ENCODE results near the gene ATP6V1B1.

ATP6V1B1 gene

GRCh38 chr2:70902067-70902442 is 33.6 kb upstream of the ATP6V1B1 start:
- DNase-seq: no peak

GRCh38 chr2:70902579-70902978 is 33.1 kb upstream of the ATP6V1B1 start:
- DNase-seq: no peak

GRCh38 chr2:70903171-70903570 is 32.5 kb upstream of the ATP6V1B1 start:
- no peak for DNase-seq

DNA sequence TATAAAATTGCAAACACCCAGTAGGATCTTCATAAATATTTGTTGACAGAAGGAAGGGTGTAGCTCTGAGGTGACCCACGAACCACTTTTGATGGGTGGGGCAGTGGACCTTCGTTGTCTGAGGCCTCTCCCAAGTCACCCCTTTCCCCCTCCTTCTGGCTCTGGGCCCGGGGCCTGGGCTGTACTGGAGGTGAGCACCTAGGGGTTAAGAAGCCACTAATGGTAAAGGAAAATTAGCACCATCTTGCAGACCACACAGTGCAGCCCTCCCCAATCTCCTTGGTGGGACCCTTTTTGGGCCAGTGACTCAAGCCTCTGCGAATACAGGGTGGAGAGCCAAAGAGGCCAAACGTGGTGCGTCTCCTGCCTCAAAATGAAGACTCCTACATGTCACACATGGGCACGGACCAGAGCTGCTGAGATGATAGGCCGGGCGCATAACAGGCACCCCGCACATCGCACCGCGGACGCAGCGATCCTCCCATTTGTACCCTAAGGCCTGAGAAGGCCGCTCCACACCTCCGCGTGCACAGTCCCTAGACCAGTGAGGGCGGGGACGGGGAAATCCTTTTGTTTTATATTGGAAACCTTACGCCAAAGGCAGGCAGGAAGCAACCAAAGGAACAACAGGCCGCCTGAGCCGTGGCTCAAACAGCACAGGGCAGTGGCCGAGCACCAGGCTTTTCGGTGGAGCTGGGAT is 31.9 kb upstream of the ATP6V1B1 start:
- DNase-seq: no peak

DNA sequence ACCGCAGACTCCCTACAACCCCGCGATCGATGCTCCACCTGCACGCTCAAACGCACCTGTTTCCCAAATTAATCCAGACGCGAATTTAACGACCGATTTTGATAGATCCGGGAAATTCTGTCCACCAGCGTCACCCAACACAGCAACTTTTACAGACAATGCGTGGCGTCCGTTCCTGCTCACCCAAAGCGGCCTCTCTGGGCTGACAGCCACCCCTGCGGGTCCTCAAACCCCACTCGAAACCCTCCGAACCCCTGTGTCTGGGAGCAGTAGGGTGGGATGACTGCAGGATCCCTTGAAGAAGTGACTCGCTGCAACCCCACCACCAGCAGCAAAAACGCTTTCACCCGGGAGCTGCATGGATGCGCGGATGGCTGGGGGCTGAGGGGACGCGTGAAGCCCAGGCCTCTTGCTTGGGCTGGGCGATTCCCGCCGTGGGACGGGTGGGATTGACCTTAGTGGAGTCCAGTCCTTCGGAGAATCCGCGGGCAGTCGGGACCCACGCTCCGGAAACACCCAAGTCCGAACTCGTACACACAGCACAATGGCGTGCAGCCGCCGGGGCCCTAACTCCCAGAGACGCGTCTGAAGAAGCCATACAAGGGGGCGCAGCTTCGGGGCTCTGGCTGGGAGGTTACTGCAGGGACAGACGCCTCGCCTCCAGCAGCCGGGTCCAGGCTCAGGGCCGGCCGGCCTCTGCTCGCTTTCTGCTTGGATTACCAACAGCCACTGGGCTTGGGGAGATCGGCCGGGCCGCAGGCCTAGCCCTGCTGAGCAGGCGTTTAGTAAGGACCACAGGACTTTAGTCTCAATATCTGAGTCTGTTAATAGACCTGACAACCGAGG is 31.1 kb upstream of the ATP6V1B1 start:
- no peak for DNase-seq

DNA sequence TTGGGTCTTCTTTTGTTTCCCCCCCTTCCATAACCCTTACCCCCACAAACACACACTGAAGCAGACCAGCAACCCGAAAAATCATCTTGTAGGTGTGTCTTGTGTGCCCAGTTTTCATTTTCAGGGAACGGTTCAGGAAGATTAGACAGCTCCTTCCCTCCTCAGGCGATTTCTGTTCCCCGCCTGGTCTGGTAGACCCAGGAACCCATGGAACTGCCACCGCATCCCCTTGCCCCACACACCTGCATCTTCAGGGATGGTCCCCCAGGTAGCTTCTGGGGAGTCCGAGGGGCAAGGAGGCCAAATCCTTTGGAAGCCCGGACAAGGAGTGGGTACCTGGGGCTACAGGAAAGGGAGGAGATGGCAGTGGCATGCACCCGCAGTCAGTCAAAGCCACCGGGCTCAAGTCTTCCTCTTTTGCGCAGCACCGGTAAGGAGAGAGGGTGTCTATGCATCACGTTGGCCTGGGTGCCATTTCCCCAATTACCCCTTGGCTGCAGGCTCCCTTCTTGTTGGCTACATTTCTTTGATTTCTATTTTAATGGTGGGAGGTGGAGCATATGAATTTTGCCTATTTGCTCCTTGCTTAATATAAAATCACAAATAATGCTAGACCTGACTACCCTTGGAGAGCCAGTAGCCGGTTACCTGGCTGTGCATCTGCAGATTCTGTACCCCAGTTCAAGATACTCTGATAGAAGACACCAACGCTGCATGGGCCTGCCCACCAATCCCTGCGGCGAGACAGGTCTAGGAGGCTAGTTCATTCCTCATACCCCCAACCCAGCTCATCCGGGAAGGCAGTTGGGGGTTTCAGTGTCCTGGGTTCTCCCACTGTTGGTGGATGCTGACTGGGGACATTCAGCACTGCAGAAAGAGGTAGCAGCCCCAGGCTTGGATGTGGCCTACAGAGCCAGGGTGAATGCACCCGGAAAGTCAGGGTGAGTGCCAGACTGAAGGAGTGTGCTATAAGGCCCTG is 30.0 kb upstream of the ATP6V1B1 start:
- no peak for DNase-seq

- no peak for DNase-seq
Measured at GRCh38 chr2:70906439-70907005, 29.2 kb upstream of the ATP6V1B1 start.

GRCh38 chr2:70907130-70908057 is 28.3 kb upstream of the ATP6V1B1 start:
- DNase-seq: no peak

- DNase-seq: no peak
Measured at GRCh38 chr2:70916291-70916690, 19.4 kb upstream of the ATP6V1B1 start.

- DNase-seq: no peak
Measured at GRCh38 chr2:70918016-70918415, 17.7 kb upstream of the ATP6V1B1 start.

DNA sequence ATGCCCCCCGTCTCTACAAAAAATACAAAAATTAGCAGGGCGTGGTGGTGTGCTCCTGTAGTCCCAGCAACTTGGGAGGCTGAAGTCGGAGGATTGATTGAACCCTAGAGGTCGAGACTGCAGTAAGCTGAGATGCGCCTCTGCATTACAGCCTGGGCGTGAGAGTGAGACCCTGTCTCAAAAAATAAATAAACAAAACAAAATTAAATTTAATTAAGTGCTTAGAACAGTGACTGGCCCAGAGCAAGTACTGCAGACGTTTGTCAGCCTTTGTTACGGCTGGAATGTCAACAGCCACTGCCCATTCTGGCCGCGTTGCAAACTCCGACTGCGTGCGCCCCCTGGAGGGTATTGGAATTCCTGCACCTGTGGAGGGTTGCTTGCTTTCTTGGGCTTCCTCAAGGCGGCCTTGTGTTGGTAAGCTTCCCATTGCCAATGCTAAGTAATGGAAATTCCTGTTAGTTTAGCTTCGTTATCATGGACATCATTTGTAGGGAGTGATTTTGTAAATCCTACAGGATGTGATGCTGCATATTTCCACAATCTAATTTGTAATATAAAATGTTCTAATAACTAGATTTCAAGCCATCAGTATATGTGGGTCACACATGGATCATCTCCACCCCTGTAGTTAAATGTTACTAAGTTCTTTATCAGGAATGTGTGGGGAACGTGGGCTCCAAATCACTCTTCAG is 15.9 kb upstream of the ATP6V1B1 start:
- DNase-seq: peak; percentile 49

DNA sequence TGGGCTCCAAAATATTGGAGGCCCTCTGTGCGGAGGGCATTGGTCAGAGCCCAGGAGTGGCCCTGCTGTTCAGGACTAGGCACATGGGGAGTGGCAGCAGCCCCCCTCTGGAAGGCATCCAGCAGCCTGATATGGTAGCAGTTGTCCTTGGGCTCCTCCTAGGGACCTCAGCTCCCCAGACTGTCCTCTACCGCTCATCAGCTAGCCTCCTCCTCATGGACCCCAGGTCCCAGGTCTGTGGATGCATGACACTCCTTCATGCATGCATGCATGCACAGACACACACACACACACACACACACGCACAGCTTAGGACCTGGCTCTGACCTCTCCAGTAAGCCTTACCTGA is 15.4 kb upstream of the ATP6V1B1 start:
- DNase-seq: no peak

- DNase-seq: no peak
Measured at GRCh38 chr2:70921031-70921430, 14.7 kb upstream of the ATP6V1B1 start.

DNA sequence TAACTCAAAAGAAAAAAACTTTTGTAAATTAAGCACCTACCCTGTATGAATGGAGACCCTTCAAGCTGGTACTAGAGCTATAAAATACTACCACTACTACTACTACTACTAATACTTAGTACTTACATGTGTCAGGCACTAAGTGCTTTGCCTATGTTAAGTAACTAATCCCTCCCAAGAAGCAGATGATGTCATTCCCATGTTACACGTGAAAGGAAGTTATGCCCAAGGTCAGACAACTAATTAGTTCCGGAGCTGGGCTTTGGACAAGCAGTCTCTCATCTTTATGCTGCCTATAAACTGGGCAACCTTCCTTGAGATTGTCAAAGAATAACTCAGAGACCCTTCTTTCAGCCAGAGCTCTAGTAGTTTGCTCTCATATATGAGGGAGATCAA is 13.9 kb upstream of the ATP6V1B1 start:
- DNase-seq: no peak

- DNase-seq: no peak
Measured at GRCh38 chr2:70922235-70923234, 13.2 kb upstream of the ATP6V1B1 start.

DNA sequence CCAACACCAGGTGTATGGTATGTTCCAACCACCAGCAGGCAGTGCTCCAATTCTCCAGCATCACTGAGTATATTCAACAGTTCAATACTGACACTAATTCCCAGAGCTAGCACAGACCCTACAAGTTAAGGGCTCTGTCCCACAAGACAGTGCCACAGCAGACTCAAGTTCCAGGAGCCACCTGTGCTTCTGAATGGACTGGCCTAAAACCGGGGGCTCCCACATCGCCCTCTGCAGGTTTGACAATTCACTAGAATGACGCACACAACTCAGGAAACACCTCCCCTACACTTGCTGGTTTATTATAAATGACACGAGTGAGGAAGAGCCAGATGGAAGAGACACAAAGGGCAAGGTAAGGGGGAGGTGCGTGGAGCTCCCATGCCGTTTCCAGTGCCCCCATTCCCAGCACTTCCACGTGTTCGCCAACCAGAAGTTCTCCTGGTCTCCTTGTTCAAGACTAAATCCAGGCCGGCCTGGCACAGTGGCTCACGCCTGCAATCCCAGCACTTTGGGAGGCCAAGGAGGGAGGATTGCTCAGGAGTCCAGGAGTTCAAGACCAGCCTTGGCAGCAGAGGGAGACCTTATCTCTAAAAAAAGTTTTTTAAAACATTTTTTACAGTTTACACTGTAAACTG is 12.2 kb upstream of the ATP6V1B1 start:
- DNase-seq: no peak

- DNase-seq: no peak
Measured at GRCh38 chr2:70926042-70926441, 9.7 kb upstream of the ATP6V1B1 start.

DNA sequence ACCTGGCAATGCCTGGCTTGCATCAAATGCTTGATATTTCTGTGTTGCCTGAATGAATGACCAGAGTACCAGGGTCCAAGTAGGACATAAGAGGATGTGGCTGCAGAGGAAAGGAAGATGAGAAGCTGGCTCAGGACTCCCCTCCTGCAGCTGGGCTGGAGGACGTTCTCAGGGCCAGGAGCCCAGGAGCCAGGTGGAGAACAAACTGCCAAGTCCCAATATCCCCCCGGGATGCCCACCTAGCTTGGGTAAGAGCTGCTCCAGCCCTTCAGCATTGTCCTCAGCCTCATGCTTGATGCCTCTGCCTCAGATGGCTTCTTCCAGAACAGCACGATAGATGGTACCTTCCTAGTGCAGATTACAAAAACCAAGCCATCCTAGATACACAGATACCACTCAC is 8.6 kb upstream of the ATP6V1B1 start:
- no peak for DNase-seq

DNA sequence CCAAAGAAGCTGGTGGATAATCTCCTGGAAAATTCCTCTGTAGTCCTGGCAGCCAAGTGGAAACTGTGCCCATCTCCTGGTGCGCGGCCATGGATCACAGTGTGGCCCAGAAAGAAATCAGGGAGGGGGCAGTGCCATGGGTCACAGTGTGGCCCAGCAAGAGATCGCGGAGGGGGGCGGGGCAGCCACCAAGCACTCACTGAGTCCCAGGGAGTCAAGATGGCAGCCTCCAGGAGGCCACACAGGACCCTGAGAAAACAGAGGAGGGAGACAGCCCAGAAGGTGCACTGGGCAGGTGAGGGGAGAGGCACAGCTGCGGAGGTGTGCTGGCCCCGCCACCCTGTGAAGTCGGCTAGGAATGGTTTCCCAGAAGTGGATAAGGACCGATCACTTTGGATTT is 8.1 kb upstream of the ATP6V1B1 start:
- no peak for DNase-seq
